Gastrocnemius medialis (tissue), 4 donors: Measurements from ENCODE around the gene SUV39H1.

Experiments used
- POLR2A ChIP-seq, 2 donors: fragments of 450-650 bp; IDR thresholded peaks; one replicate each; pipeline ENCODE4 v1.6.1; 2017; ENCODE audit warnings: antibody characterized with exemption in 2 of 2, mild to moderate bottlenecking in 2 of 2, moderate library complexity in 2 of 2
- TF ChIP-seq, protein P1 (sequence below), 5 experiments: fragments of 450-650 bp in 3 of 5; fragments of 200-600 bp in 2 of 5; sonication (generic) in 2 of 5; IDR thresholded peaks in 4 of 5; conservative IDR thresholded peaks in 1 of 5; 1 replicate in 4 of 5; 2 replicates in 1 of 5; pipeline ENCODE4 v1.5.1; 2016 to 2019; ENCODE audit warnings: antibody characterized with exemption in 5 of 5, mild to moderate bottlenecking in 3 of 5, moderate library complexity in 3 of 5

GRCh38 chrX:48700951-48701653, 4.6 kb downstream of the SUV39H1 start:
- TF ChIP-seq, protein P1, sequence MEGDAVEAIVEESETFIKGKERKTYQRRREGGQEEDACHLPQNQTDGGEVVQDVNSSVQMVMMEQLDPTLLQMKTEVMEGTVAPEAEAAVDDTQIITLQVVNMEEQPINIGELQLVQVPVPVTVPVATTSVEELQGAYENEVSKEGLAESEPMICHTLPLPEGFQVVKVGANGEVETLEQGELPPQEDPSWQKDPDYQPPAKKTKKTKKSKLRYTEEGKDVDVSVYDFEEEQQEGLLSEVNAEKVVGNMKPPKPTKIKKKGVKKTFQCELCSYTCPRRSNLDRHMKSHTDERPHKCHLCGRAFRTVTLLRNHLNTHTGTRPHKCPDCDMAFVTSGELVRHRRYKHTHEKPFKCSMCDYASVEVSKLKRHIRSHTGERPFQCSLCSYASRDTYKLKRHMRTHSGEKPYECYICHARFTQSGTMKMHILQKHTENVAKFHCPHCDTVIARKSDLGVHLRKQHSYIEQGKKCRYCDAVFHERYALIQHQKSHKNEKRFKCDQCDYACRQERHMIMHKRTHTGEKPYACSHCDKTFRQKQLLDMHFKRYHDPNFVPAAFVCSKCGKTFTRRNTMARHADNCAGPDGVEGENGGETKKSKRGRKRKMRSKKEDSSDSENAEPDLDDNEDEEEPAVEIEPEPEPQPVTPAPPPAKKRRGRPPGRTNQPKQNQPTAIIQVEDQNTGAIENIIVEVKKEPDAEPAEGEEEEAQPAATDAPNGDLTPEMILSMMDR (IDR thresholded peaks at IDR 0.05 in 4 of 5, conservative IDR thresholded peaks at IDR 0.05 in 1 of 5) = no peak
- no peak for TF ChIP-seq POLR2A (IDR thresholded peaks at IDR 0.05)
